Progenitor cell of endocrine pancreas (in vitro differentiated cells): Measurements from ENCODE around the gene ADAMTS17. TPM values are rescaled to one million over a fixed set of nuclear protein-coding genes. Genes with fewer than 3 reads are reported as not detected.

Experiments
- DNase-seq: peaks from one replicate; pipeline ENCODE4 v3.0.0; 2021; ENCODE audit warnings: low spot score; ENCODE audit not compliant: unreplicated experiment
- H3K27ac Mint-ChIP-seq: 2 replicates; pipeline ENCODE4 v1.8.0; 2021; ENCODE audit warnings: mild to moderate bottlenecking, moderate library complexity, mixed read lengths
- H3K27me3 Mint-ChIP-seq: 2 replicates; pipeline ENCODE4 v1.8.0; 2021; ENCODE audit warnings: mixed read lengths
- H3K36me3 Mint-ChIP-seq: 2 replicates; pipeline ENCODE4 v1.8.0; 2022; ENCODE audit warnings: mixed read lengths; ENCODE audit not compliant: insufficient read depth
- H3K4me1 Mint-ChIP-seq: 2 replicates; pipeline ENCODE4 v1.8.0; 2021; ENCODE audit warnings: low read depth, mixed read lengths
- H3K4me3 Mint-ChIP-seq: 2 replicates; pipeline ENCODE4 v1.8.0; 2021; ENCODE audit warnings: low read depth, mild to moderate bottlenecking, moderate library complexity, mixed read lengths
- H3K9me3 Mint-ChIP-seq: 2 replicates; pipeline ENCODE4 v1.8.0; 2021; ENCODE audit warnings: low read depth, mixed read lengths
- total RNA-seq: library from RNA; stranded (reverse); gene quantifications from 2 replicates; pipeline ENCODE4 v1.2.1, GENCODE V29; 2021
- TF ChIP-seq, protein P1 (sequence below): fragments of 200-600 bp; sonication (generic); IDR thresholded peaks from one replicate; pipeline ENCODE4 v1.5.0; 2021; ENCODE audit warnings: antibody characterized with exemption, mild to moderate bottlenecking; ENCODE audit not compliant: unreplicated experiment

Gene ADAMTS17
- total RNA-seq, 1 donor from 2014 or later, result 3.5 TPM

GRCh38 chr15:99954361-99955180 is 387.2 kb downstream of the ADAMTS17 start:
- Mint-ChIP-seq H3K9me3 (peaks cover 8% of the 10 kb centered on the region), H3K36me3 (no peaks in the 10 kb centered on the region), H3K4me1 (no peaks in the 10 kb centered on the region), H3K27ac (no peak overlapping the region), H3K4me3 (no peak overlapping the region), H3K27me3 (peaks cover 28% of the 10 kb centered on the region)
- no peak for DNase-seq
- TF ChIP-seq, protein P1, sequence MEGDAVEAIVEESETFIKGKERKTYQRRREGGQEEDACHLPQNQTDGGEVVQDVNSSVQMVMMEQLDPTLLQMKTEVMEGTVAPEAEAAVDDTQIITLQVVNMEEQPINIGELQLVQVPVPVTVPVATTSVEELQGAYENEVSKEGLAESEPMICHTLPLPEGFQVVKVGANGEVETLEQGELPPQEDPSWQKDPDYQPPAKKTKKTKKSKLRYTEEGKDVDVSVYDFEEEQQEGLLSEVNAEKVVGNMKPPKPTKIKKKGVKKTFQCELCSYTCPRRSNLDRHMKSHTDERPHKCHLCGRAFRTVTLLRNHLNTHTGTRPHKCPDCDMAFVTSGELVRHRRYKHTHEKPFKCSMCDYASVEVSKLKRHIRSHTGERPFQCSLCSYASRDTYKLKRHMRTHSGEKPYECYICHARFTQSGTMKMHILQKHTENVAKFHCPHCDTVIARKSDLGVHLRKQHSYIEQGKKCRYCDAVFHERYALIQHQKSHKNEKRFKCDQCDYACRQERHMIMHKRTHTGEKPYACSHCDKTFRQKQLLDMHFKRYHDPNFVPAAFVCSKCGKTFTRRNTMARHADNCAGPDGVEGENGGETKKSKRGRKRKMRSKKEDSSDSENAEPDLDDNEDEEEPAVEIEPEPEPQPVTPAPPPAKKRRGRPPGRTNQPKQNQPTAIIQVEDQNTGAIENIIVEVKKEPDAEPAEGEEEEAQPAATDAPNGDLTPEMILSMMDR, result no peak

DNA sequence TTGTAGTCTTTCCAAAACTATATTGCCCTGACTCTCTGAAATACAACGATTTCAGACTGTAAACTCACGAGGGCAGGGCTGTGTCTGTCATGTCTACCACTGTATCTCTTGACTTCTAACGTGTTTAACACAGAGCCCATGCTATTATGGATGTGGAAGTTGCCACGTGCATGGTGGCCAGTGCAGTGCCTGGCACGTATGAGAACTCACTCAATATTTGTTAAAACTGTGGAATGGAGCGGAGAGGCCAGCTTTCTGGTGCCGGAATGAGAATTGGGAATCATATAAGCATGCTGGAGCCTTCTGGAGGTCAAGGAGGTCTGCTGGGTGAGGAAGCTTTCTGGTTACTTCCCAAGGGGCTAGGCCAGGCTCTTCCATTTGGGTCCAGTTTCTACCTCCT is 387.9 kb downstream of the ADAMTS17 start:
- Mint-ChIP-seq H3K9me3 (peaks cover 8% of the 10 kb centered on the region), H3K27me3 (peaks cover 24% of the 10 kb centered on the region), H3K4me3 (no peak overlapping the region), H3K4me1 (no peaks in the 10 kb centered on the region), H3K27ac (no peak overlapping the region), H3K36me3 (no peaks in the 10 kb centered on the region)
- no peak for DNase-seq
- TF ChIP-seq, protein P1, result no peak

DNA sequence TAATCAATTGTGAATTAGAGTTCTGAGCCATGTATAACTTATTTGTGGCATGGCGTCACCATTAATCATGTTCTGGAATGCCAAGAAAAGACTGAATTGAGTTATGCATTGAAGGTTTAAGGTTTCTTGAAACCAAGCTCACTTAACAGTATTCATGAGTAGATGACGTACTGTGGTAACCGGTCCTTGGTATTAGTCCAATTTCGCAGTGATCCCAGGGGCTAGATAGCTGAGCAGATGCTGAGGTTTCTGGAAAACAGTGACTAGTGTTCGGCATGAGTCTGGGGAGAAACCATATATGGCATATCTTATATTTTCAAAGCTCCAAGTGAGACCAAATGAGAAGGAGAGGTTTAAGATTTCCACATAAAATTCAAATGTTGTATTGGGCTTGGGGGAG is 390.3 kb downstream of the ADAMTS17 start:
- DNase-seq, result no peak
- H3K4me1 Mint-ChIP-seq, result no peaks in the 10 kb centered on the region
- TF ChIP-seq, protein P1, result no peak

DNA sequence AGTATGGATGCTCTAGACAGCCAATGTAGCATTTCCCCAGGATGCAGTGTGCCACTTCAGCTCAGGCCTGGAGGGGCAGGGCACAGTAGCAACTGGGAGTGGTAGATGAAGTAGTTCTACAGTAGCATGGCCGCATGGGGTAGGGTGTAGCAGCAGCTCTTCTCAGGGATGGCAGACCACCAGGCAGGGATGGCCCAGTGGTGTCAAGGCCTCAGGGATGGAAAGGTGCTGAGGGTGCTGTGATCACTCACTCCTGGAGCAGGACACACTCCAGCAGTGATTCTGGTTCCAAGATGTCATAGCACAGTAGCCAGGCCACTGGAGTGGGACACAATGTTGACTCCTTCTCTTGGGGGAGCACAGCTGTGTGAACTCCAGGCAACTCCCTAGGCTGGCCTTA is 397.6 kb downstream of the ADAMTS17 start:
- TF ChIP-seq, protein P1, result no peak
- Mint-ChIP-seq H3K4me3 (no peak overlapping the region), H3K27ac (no peak overlapping the region), H3K36me3 (no peaks in the 10 kb centered on the region), H3K27me3 (peaks cover 3% of the 10 kb centered on the region), H3K9me3 (peaks cover 25% of the 10 kb centered on the region), H3K4me1 (no peaks in the 10 kb centered on the region)
- DNase-seq, result no peak

More for the DNA sequence above, 390.3 kb downstream of the ADAMTS17 start:
- H3K4me3 Mint-ChIP-seq, result no peak overlapping the region
- H3K36me3 Mint-ChIP-seq, result no peaks in the 10 kb centered on the region
- H3K27ac Mint-ChIP-seq, result no peak overlapping the region
- peaks cover 13% of the 10 kb centered on the region for H3K9me3 Mint-ChIP-seq
- peaks cover 11% of the 10 kb centered on the region for H3K27me3 Mint-ChIP-seq

- H3K9me3 Mint-ChIP-seq, result peaks cover 25% of the 10 kb centered on the region
- no peak overlapping the region for H3K27ac Mint-ChIP-seq
- no peaks in the 10 kb centered on the region for H3K36me3 Mint-ChIP-seq
- DNase-seq, result no peak
- no peaks in the 10 kb centered on the region for H3K4me1 Mint-ChIP-seq
- TF ChIP-seq, protein P1, result no peak
- H3K27me3 Mint-ChIP-seq, result peaks cover 3% of the 10 kb centered on the region
- no peak overlapping the region for H3K4me3 Mint-ChIP-seq
Observed at GRCh38 chr15:99943466-99943865, 398.3 kb downstream of the ADAMTS17 start.
